Osteoblast (primary cell): ENCODE results near the gene SETX. TPM values are rescaled to one million over a fixed set of nuclear protein-coding genes. Genes with fewer than 3 reads are reported as not detected.

ENCODE experiments used
- DNase-seq: peaks from one replicate; pipeline ENCODE4 v3.0.0; 2011; ENCODE audit warnings: low spot score, mixed read lengths; ENCODE audit not compliant: insufficient read length; ENCODE audit errors: missing footprints
- H2AFZ ChIP-seq: 2 replicates; pipeline ENCODE4 v1.6.0; 2011; ENCODE audit warnings: mild to moderate bottlenecking, low read length
- H3K27ac ChIP-seq: 2 replicates; pipeline ENCODE4 v1.5.1; 2011; ENCODE audit warnings: mild to moderate bottlenecking, low read depth, low read length, moderate library complexity
- H3K27me3 ChIP-seq: 2 replicates; pipeline ENCODE4 v1.6.0; 2012; ENCODE audit warnings: mild to moderate bottlenecking, control low read depth, inconsistent platforms, low read length, moderate library complexity; ENCODE audit not compliant: insufficient read depth
- H3K36me3 ChIP-seq: 2 replicates; pipeline ENCODE4 v1.5.1; 2011; ENCODE audit warnings: mild to moderate bottlenecking, low read length, control low read depth, moderate library complexity; ENCODE audit not compliant: insufficient read depth
- H3K4me1 ChIP-seq: 2 replicates; pipeline ENCODE4 v1.5.1; 2011; ENCODE audit warnings: mild to moderate bottlenecking, low read length, control low read depth, moderate library complexity; ENCODE audit not compliant: insufficient read depth
- H3K4me2 ChIP-seq: 2 replicates; pipeline ENCODE4 v1.6.0; 2011; ENCODE audit warnings: mild to moderate bottlenecking, low read length; ENCODE audit not compliant: insufficient read depth
- H3K4me3 ChIP-seq: fragments of 200-600 bp; sonication (generic); 3 replicates; pipeline ENCODE4 v1.5.1; 2012; ENCODE audit warnings: mild to moderate bottlenecking, low read length, inconsistent platforms; ENCODE audit not compliant: insufficient read depth
- H3K79me2 ChIP-seq: 2 replicates; pipeline ENCODE4 v1.6.0; 2012; ENCODE audit warnings: mild to moderate bottlenecking, low read length, control low read depth, inconsistent platforms; ENCODE audit not compliant: insufficient read depth
- H3K9me3 ChIP-seq: 2 replicates; pipeline ENCODE4 v1.5.1; 2011; ENCODE audit warnings: low read depth, low read length, control low read depth
- H4K20me1 ChIP-seq: 2 replicates; pipeline ENCODE4 v1.6.0; 2012; ENCODE audit warnings: mild to moderate bottlenecking, low read length, control low read depth; ENCODE audit not compliant: insufficient read depth
- total RNA-seq: library from RNA; depleted of rRNA; stranded (reverse); fragments of >200 nt; gene quantifications from 2 replicates; pipeline ENCODE4 v1.2.3, GENCODE V29; 2012
- TF ChIP-seq, protein P1 (sequence below): IDR thresholded peaks from 2 replicates; pipeline ENCODE4 v1.5.1; 2011; ENCODE audit warnings: mild to moderate bottlenecking, low read depth, low read length, moderate library complexity; ENCODE audit errors: extremely low read depth

Gene SETX
- total RNA-seq, 1 donor = 89.0 TPM

DNA sequence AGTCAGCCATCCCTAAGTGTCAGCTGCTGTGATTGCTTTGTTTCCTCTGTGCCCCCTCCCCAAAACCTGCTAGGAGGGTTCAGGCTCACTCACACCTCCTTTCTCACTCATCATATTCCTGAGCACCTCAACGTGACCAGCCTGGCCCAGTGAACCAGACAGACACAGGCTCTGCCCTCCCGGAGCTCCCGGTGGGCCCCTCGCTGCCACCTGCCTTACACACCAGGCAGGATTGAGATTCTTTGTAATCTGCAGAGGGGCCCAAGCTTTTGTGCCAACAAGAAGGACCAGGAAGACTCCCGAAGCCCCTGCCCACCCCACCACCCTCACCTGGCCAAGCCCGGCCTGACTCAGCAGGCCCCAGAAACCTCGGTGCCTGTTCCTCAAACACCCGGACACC lies 105.1 kb downstream of the SETX start:
- TF ChIP-seq, protein P1, sequence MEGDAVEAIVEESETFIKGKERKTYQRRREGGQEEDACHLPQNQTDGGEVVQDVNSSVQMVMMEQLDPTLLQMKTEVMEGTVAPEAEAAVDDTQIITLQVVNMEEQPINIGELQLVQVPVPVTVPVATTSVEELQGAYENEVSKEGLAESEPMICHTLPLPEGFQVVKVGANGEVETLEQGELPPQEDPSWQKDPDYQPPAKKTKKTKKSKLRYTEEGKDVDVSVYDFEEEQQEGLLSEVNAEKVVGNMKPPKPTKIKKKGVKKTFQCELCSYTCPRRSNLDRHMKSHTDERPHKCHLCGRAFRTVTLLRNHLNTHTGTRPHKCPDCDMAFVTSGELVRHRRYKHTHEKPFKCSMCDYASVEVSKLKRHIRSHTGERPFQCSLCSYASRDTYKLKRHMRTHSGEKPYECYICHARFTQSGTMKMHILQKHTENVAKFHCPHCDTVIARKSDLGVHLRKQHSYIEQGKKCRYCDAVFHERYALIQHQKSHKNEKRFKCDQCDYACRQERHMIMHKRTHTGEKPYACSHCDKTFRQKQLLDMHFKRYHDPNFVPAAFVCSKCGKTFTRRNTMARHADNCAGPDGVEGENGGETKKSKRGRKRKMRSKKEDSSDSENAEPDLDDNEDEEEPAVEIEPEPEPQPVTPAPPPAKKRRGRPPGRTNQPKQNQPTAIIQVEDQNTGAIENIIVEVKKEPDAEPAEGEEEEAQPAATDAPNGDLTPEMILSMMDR = no peak
- Histone ChIP-seq H3K36me3 (no peaks in the 10 kb centered on the region), H3K4me1 (peaks cover 15% of the 10 kb centered on the region), H3K79me2 (no peaks in the 10 kb centered on the region), H3K4me3 (no peak overlapping the region), H3K27ac (no peak overlapping the region), H3K27me3 (peaks cover 3% of the 10 kb centered on the region), H3K9me3 (no peaks in the 10 kb centered on the region), H4K20me1 (no peaks in the 10 kb centered on the region), H2AFZ (no peak overlapping the region), H3K4me2 (no peak overlapping the region)
- peak; percentile 68 for DNase-seq

- Histone ChIP-seq H3K4me2 (no peak overlapping the region), H3K27ac (no peak overlapping the region), H3K79me2 (no peaks in the 10 kb centered on the region), H2AFZ (no peak overlapping the region), H3K4me1 (peaks cover 15% of the 10 kb centered on the region), H3K27me3 (peaks cover 3% of the 10 kb centered on the region), H3K4me3 (no peak overlapping the region), H4K20me1 (no peaks in the 10 kb centered on the region), H3K9me3 (no peaks in the 10 kb centered on the region), H3K36me3 (no peaks in the 10 kb centered on the region)
- no peak for DNase-seq
- TF ChIP-seq, protein P1 = no peak
Measured at GRCh38 chr9:132249123-132249522, 105.7 kb downstream of the SETX start.

DNA sequence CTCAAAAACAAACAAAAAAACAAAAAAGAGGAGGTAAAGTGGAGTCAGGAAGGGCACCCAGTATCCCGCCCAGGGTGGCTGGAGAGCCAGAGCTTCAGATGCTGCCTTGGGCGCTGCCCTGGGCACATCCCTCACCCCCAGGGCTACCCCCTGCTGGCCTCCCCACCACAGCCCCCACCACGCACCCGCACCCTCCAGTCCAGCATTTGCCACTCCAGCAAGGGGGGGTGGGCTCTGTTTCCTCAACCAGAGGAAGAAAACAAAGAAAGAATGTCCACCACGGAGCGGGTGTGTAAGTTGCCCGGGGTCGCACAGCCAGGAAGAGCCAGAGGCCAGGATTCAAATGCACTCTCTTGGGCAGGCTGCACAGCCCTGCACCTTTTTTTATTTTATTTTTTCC lies 106.8 kb downstream of the SETX start:
- Histone ChIP-seq H3K27ac (no peak overlapping the region), H3K27me3 (peaks cover 3% of the 10 kb centered on the region), H3K9me3 (no peaks in the 10 kb centered on the region), H2AFZ (no peak overlapping the region), H4K20me1 (no peaks in the 10 kb centered on the region), H3K79me2 (no peaks in the 10 kb centered on the region), H3K36me3 (no peaks in the 10 kb centered on the region), H3K4me3 (no peak overlapping the region), H3K4me2 (no peak overlapping the region), H3K4me1 (peaks cover 17% of the 10 kb centered on the region)
- TF ChIP-seq, protein P1 = no peak
- DNase-seq = peak; percentile 73

GRCh38 chr9:132245465-132245864 lies 109.3 kb downstream of the SETX start:
- Histone ChIP-seq H3K36me3 (no peaks in the 10 kb centered on the region), H3K4me2 (peak overlapping the region; percentile 51), H3K79me2 (no peaks in the 10 kb centered on the region), H3K27ac (no peak overlapping the region), H2AFZ (no peak overlapping the region), H4K20me1 (no peaks in the 10 kb centered on the region), H3K9me3 (no peaks in the 10 kb centered on the region), H3K27me3 (peaks cover 5% of the 10 kb centered on the region), H3K4me1 (peaks cover 27% of the 10 kb centered on the region), H3K4me3 (no peak overlapping the region)
- DNase-seq = no peak
- TF ChIP-seq, protein P1 = no peak
